ENCODE measurements around the gene PNPLA3.

PNPLA3 gene

GRCh38 chr22:43878831-43879550 is 44.6 kb upstream of the PNPLA3 start:
- no peaks in the 10 kb centered on the region for H3K36me3 ChIP-seq (ENCODE audit: insufficient read depth, low read length)
- no peak overlapping the region for H3K27ac ChIP-seq (ENCODE audit: low read length)
- H3K79me2 ChIP-seq (ENCODE audit: insufficient read depth, low read length) = no peaks in the 10 kb centered on the region
- peaks cover 8% of the 10 kb centered on the region; the same call in 1 of the 2 replicates for H4K20me1 ChIP-seq (ENCODE audit: insufficient read depth, low read length)
- H3K9me3 ChIP-seq (ENCODE audit: insufficient read depth, low read length, severe bottlenecking) = no peaks in the 10 kb centered on the region
- H2AFZ ChIP-seq (ENCODE audit: low read depth, low read length) = no peak overlapping the region
- no peak overlapping the region for H3K9ac ChIP-seq (ENCODE audit: low read depth, low read length)
- no peak overlapping the region for H3K4me3 ChIP-seq (ENCODE audit: low read depth in 1 of 2, low read length in 2 of 2)
- no peak overlapping the region for H3K4me2 ChIP-seq (ENCODE audit: insufficient read depth, low read length)
- TF ChIP-seq, protein P1, sequence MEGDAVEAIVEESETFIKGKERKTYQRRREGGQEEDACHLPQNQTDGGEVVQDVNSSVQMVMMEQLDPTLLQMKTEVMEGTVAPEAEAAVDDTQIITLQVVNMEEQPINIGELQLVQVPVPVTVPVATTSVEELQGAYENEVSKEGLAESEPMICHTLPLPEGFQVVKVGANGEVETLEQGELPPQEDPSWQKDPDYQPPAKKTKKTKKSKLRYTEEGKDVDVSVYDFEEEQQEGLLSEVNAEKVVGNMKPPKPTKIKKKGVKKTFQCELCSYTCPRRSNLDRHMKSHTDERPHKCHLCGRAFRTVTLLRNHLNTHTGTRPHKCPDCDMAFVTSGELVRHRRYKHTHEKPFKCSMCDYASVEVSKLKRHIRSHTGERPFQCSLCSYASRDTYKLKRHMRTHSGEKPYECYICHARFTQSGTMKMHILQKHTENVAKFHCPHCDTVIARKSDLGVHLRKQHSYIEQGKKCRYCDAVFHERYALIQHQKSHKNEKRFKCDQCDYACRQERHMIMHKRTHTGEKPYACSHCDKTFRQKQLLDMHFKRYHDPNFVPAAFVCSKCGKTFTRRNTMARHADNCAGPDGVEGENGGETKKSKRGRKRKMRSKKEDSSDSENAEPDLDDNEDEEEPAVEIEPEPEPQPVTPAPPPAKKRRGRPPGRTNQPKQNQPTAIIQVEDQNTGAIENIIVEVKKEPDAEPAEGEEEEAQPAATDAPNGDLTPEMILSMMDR (IDR thresholded peaks at IDR 0.05; ENCODE audit: borderline replicate concordance, extremely low read depth, low read length, poor library complexity, severe bottlenecking) = no peak
- TF ChIP-seq EZH2 (IDR thresholded peaks at IDR 0.05; ENCODE audit: borderline replicate concordance, low read depth, low read length, severe bottlenecking) = no peak
- H3K4me1 ChIP-seq (ENCODE audit: insufficient read depth, low read length) = no peaks in the 10 kb centered on the region
- no peak for DNase-seq
- peaks cover 3% of the 10 kb centered on the region for H3K27me3 ChIP-seq (ENCODE audit: insufficient read depth, low read length, poor library complexity)
- ATAC-seq (ENCODE audit: insufficient read depth, low read depth) = no peak

- ATAC-seq (ENCODE audit: insufficient read depth, low read depth) = no peak
- Histone ChIP-seq H3K27ac (ENCODE audit: low read length) (no peak overlapping the region), H3K79me2 (ENCODE audit: insufficient read depth, low read length) (no peaks in the 10 kb centered on the region), H2AFZ (ENCODE audit: low read depth, low read length) (no peak overlapping the region), H3K9me3 (ENCODE audit: insufficient read depth, low read length, severe bottlenecking) (no peaks in the 10 kb centered on the region), H4K20me1 (ENCODE audit: insufficient read depth, low read length) (peaks cover 14% of the 10 kb centered on the region), H3K36me3 (ENCODE audit: insufficient read depth, low read length) (no peaks in the 10 kb centered on the region), H3K27me3 (ENCODE audit: insufficient read depth, low read length, poor library complexity) (peaks cover 3% of the 10 kb centered on the region), H3K4me3 (ENCODE audit: low read depth in 1 of 2, low read length in 2 of 2) (no peak overlapping the region), H3K9ac (ENCODE audit: low read depth, low read length) (no peak overlapping the region), H3K4me2 (ENCODE audit: insufficient read depth, low read length) (no peak overlapping the region), H3K4me1 (ENCODE audit: insufficient read depth, low read length) (no peaks in the 10 kb centered on the region)
- TF ChIP-seq, protein P1 (IDR thresholded peaks at IDR 0.05; ENCODE audit: borderline replicate concordance, extremely low read depth, low read length, poor library complexity, severe bottlenecking) = no peak
- no peak for TF ChIP-seq EZH2 (IDR thresholded peaks at IDR 0.05; ENCODE audit: borderline replicate concordance, low read depth, low read length, severe bottlenecking)
- DNase-seq = no peak
Observed at GRCh38 chr22:43879901-43880540, 43.6 kb upstream of the PNPLA3 start.

- no peak for TF ChIP-seq EZH2 (IDR thresholded peaks at IDR 0.05; ENCODE audit: borderline replicate concordance, low read depth, low read length, severe bottlenecking)
- TF ChIP-seq, protein P1 (IDR thresholded peaks at IDR 0.05; ENCODE audit: borderline replicate concordance, extremely low read depth, low read length, poor library complexity, severe bottlenecking) = no peak
- no peaks in the 10 kb centered on the region for H3K4me1 ChIP-seq (ENCODE audit: insufficient read depth, low read length)
- peaks cover 15% of the 10 kb centered on the region for H4K20me1 ChIP-seq (ENCODE audit: insufficient read depth, low read length)
- H3K27ac ChIP-seq (ENCODE audit: low read length) = no peak overlapping the region
- no peak for ATAC-seq (ENCODE audit: insufficient read depth, low read depth)
- H3K79me2 ChIP-seq (ENCODE audit: insufficient read depth, low read length) = no peaks in the 10 kb centered on the region
- no peaks in the 10 kb centered on the region for H3K36me3 ChIP-seq (ENCODE audit: insufficient read depth, low read length)
- no peak overlapping the region for H3K4me2 ChIP-seq (ENCODE audit: insufficient read depth, low read length)
- peaks cover 3% of the 10 kb centered on the region for H3K27me3 ChIP-seq (ENCODE audit: insufficient read depth, low read length, poor library complexity)
- no peak overlapping the region for H3K9ac ChIP-seq (ENCODE audit: low read depth, low read length)
- no peaks in the 10 kb centered on the region for H3K9me3 ChIP-seq (ENCODE audit: insufficient read depth, low read length, severe bottlenecking)
- H3K4me3 ChIP-seq (ENCODE audit: low read depth in 1 of 2, low read length in 2 of 2) = no peak overlapping the region
- DNase-seq = no peak
- H2AFZ ChIP-seq (ENCODE audit: low read depth, low read length) = no peak overlapping the region
Observed at GRCh38 chr22:43880541-43880991, 43.0 kb upstream of the PNPLA3 start.

All from DND-41 (cell line).